DMS79 treated with DMSO at 0.1 percent for 48 hours (cell line): Measurements from ENCODE around the gene ADH1C.
"Not testable (repeated sequence)": the region's sequence is repeated elsewhere in the genome, so short reads cannot be mapped to it uniquely, and the experiment has no call there.

Source experiments
- DNase-seq: peaks from one replicate; lab custom pipeline; 2025; lab: John Stamatoyannopoulos, UW

The ADH1C gene

DNA sequence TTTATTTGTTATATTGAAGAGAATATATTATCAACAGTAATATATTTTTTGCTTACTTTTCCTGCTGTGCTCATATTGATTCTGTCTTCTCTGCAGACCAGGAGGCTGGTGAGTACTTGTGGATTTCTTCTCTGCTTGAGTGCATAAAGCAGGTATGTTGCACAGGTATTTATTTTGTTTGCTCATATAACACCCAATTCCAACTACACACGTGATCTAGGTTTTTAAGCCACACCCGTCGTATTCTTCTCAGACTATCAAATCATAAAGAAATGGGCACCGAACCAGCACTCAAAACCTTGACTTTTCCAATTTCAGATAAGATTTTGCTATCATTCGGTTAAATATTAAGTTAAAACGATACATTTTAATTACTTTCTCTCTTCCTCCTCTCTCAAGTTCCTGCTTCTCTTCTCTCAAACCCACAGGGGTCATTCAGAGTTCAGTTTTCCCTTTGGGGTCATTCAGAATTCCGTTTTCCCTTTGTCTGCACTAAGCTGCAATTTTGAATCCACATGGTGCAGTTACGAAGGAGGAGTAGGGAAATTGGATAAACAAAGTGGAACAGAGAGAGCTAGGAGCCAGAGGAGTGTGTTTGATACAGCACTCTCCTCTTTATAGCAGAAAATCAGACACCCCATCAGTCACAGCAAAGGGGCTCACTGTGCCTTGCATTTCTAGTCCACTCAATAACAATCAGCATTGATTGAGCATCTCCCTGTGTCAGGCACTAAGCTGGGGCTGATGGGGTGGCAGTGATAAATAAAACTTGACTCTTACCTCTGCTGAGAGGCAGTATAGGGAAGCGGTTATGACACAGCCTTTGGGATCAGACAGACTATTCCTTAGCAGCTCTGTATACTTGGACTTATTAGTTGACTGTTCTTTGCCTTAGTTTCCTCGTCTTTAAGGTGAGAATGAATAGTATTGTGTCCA, at the start of gene ADH1C:
Gene ADH1C, minus strand, starts transcription at position 145 of the 936 bp plus-strand sequence. Its CDS starts 71 bp downstream, at position 74.
- DNase-seq: no peak

DNA sequence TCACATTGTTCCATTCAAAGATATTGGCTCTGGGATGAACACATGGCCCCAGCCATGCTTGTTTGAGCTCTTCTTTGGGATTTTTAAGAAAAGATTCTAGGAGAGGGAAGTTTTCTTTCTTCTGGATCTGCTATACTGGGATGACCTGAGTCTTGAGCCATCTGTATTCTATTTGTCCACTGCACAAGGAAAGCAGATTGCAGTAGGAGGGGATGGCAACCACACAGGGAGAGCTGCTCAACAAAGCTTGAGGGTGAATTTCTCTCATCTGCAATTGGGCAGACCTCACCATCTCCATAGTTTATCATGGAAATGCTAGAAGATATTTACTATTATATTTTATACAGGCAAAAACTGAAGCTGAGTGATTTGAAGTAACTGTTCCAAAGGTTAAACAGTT, 48.3 kb upstream of the ADH1C start:
- no peak for DNase-seq

DNA sequence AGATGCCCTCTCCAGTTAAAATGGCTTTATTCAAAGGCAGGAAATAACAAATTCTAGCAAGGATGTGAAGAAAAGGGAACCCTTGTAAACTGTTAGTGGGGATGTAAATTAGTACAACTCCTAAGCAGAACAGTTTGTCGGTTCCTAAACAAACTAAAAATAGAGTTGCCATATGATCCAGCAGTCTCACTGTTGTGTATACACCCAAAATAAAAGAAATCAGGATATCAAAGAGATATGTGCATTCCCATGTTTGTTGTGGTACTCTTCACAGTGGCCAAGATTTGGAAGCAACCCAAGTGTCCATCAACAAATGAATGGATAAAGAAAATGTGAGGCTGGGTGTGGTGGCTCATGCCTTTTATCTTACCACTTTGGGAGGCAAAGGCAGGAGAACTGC, 46.5 kb upstream of the ADH1C start:
- no peak for DNase-seq

DNA sequence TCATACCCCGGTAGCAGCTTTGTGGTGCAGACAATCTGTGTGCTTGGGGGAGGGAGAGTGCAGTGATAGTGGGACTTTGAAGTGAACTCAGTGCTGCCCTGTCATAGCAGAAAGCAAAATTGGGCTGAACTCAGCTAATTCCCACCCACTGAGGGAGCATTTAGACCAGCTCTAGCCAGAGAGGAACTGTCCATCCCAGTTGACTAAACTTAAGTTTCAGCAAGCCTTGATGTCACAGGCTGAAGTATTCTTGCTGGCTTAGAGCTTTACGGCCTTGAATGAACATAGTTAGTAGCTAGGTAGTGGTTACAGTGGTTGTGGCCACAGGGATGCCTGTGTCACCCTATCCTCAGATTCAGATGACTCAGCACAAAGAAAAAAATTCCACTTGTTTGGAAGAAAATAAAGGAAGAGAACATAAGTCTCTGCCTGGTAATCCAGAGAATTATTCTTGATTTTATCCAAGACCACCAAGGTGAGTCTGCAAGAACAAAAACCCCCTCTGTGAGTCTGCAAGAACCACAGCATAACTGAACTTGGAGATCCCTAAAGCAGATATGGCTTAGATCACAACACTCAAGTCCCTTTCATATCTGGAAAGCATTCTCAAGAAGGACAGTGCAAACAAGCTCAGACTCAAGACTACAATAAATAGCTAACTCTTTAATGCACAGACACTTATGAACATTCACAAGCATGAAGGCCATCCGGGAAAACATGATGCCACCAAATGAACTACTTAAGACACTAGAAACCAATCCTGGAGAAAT, 43.2 kb upstream of the ADH1C start:
- DNase-seq: no peak

DNA sequence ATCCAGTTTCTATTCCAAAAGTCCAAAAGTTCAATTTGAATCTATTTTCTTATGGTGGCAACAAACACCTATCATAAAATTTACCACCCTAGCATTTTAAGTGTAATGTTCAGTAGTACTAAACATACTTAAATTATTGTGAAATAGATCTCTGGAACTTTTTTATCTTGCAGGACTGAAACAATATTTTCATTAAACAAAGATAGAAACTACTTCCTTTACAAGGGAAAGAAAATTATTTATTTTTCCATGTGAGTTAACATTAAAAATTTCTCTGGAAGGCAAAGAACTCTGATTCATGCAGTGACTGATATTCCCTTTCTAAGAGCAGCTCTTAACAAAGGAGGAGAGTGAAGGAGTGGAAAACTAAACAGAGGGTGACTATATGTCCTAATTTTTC, 42.4 kb upstream of the ADH1C start:
- DNase-seq: no peak

DNA sequence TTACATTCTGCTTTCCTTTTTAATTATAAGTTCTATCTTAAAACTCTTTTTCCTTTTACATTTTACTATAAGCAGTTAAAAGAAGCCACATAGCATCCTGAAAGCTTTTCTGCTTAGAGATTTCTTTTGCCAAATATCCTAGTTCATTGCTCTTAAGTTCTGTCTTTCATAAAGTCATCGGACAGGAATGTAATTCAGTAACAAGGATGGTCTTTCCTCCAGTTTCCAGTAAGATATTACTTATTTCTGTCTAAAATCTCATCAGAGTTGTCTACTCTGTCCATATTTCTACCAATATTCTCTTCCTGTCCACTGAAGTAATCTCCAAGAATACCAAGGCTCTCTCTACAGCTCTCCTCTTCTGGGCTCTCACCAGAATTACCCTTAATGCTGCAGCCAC, 37.5 kb upstream of the ADH1C start:
- no peak for DNase-seq

DNA sequence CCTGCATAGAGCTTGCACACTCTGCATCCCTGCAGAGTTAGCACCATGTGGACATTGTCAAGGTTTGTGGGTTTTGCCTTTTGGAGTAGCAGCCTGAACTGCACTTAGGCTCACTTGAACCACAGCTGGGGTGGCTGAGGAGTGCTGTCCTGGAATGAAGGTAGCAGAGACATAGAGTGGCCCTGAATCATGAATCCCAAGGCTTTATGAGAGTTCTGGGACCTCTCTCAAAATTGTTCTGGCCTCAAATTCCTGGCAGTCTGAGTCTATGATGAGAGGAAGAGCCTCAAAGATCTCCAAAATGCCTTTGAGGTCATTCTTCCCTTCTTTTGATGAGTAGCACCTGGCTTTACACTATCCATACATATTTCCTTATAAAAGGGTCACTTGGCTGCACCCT, 37.1 kb upstream of the ADH1C start:
- DNase-seq: no peak

DNA sequence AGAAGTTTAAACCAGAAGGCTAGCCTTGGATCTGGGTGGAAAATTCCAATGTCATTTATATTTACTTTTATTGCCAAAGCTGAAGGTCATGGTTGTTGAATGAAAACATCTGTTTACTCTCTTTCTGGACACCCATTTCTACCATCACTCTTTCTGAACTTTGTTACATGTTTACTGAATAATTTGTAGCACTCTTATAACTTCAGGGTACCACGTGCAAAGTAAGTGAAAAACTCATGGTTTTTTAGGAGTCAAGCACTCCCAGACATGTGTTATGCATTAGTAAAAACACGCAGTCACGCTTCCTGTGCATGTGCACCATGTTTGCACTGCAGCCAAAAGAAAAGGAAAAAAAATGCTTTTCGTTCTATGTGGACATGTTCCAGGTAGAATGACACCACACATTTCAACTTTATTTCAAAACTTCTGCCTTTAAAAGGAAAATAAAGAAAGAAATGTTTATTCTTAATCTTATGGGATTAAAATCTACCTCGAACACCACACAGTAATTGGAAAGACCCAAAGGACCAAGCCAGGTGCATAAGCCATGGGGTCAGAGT, 31.4 kb upstream of the ADH1C start:
- no peak for DNase-seq

DNA sequence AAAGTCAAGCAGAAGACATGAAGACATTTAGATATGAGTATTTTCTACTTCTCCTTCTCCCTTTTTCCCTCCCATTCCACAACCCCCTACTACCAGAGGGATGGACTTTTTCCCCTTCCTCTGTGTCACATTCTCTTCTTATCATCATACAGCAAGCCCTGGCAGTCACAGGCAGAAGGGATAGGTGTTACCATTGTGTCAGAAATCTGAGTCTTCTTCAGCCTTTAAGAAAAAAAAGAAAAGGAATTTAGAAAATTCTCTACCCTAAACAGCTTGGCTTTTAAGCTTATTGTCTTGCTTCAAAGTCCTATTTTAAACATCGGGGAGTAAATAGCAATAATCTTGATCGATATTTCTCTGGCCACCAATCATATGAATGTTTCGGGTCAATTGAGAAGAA, 30.9 kb upstream of the ADH1C start:
- no peak for DNase-seq

DNA sequence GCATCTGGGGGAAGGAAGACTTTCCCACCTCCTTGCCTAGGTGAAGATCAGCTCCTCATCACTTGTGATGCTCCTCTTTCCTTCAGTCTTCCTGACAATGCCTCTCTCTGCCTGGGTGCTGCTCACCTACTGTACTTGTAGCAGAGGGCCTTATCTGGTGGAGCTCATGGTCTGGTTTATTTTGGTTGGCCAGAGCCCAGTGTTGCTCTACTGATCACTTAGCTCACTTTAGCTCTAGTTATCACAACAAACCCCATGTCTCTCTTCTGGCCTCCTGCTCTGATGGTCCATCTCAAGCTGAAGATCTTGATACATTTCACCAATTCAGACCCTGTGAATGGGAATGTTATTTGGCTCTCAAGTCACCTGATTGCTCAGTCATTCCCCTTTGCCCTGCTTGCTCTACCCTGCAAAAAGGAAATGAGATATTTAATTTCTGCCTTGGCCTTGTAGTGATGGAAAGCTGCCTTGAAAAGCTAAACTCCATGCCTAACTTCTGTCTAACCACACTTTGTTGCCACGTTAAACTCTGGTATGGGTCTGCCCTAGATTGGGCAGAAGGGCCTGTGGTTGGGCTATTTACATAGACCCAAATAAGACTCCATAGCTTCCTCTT, 30.3 kb upstream of the ADH1C start:
- DNase-seq: no peak

DNA sequence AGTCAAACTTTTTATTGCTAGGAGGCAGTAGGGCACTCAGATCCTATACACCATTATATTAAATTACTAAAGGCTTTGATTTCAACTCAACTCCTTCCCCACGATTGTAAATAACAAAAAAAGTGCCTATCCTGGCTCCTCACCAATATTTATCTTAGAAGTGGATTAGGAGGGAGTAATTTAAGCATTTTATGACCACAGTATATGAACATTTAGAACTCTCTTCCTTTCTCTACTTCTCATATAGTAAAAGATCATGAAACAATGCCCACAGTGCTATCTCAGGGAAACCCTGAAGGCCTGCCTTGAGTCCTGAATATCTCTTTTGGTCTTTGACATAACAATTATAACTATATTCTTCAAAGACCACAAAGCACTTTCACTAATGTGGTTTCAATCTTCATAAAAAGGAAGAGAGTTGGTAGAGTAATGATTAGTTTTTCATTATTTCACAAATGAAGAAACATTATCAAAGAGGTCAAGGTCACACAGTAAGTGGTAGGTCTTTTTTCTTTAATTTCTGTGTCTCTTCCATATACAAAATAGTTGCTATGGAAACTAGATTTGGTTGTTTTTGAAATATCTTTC, 29.1 kb upstream of the ADH1C start:
- no peak for DNase-seq

DNA sequence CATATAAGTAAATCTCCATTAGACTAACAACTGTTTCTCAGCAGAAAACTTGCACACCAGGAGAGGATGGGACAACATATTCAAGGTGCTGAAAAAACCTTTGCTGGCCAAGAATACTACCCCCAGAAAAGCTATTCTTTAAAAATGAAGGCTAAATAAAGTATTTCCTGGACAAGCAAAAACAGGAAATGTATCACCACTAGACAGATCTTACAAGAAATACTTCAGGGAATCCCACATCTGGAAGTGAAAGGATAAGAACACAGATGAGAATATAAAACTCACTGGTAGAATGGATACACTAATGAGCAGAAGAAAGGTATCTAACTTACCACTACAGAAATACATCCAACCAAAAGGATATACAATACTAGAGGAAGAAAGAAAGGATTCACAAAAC, 27.0 kb upstream of the ADH1C start:
- DNase-seq: no peak

DNA sequence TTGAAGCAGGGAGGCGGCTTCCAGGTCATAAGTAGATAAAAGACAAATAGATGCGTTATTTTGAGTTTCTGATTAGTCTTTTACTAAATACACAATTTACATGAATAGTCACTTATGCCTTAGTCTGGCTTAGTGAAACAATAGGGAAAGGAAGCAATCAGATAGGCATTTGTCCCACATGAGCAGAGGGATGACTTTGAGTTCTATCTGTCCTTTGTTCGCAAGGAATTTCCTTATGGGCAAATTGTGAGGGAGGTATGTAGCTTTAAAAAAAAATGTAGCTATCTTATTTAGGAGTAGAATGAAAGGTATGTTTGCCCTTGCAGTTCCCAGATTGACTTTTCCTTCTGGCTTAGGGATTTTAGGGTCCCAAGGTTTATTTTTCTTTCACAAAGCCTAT, 26.3 kb upstream of the ADH1C start:
- no peak for DNase-seq

DNA sequence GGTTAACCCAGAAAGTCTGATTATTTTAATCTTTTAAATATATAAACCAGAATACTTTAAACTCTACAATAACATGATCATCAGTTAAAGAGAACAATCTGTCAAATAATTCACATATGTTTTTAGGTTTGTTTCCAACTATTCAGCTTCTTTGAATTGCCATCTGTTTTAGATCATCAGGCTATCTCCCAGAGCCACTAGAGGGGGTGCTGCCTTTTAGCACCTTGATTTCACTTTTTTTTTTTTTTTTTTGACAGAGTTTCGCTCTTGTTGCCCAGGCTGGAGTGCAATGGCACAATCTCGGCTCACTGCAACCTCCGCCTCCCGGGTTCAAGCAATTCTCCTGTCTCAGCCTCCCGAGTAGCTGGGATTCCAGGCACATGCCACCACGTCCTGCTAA, 24.8 kb upstream of the ADH1C start:
- DNase-seq: not testable (repeated sequence)

DNA sequence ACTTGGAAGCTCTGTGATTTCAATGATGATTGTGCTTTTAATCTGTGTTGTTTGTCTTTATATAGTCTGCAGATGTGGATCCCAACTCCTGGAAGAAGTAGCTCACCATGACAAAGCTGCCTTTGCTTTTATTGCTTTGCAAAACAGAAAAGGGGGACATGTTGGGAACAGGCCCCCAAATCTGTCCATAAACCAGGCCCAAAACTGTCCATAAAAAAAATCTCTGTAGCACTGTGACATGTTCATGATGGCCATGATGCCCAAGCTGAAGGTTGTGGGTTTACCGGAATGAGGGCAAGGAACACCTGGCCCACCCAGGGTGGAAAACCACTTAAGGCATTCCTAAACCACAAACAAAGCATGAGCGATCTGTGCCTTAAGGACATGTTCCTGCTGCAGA, 19.9 kb upstream of the ADH1C start:
- not testable (repeated sequence) for DNase-seq

DNA sequence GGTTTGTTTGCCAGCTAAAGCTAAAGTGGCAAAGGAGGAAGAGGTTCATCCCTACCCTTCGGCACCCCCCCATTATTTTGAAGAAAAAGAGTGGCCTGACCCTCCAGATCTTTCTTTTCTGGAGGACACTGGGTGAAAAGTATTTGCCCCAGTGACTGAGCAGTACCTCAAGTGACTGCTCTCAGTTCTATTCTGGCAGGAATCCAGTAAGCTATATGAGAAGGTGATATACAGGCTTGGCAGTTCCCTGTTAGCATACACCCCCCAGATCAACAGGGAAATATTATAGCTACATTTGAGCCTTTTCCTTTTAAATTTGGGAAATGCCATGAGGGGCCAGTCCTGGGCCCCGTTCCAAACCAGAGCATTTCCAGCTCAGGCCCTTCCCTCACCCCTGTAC, 15.3 kb upstream of the ADH1C start:
- DNase-seq: not testable (repeated sequence)

DNA sequence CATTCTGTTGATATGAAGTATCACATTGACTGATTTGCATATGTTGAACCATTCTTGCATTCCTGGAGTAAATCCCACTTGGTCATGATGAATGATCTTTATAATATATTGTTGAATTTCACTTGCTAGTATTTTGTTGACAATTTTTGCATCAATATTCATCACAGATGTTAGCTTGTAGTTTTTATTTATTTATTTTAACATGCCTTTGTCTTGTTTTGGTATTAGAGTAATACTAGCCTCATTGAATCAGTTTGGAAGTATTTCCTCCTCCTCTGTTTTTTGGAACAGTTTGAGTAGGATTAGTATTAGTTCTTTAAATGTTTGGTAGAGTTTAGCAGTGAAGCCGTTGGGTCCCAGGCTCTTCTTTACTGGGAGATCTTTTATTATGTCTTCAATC, 13.9 kb upstream of the ADH1C start:
- no peak for DNase-seq

DNA sequence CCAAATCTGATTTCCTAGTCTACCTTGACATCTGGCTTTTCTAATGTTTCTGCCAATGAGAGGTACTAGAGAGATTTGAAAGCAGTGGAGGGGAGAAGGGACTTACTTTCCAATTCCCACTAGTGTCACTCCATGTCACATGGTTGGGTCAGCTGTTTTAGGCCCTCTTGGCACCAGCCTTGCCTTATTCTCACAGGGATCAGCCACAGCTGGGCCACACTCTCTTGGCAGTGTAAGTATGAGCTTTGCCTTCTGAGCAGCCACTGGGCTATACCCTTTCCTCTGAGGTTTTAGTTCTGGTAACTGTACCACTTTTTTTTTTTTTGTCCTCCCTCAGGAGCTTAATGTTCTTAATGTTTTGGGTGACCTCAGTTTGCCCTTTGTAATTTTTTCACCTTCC, 10.2 kb upstream of the ADH1C start:
- no peak for DNase-seq

DNA sequence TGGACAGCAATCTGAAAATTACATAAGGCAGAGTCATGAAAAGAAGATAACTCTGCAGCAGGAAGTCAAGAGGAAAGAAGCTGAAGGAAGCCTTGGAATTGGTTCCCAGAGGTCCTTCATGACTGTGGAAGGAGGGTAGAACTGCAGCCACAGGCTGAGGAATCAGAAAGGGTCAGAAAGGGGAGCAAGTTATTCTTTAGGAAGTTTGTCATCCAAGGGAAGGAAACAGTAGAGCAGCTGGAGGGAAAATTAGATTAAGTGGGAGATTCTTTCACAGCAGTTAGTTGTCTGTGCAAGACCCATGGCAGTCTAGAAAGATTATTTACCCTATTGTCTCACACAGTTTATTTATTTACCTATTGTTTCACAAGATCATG, 9.3 kb upstream of the ADH1C start:
- no peak for DNase-seq

DNA sequence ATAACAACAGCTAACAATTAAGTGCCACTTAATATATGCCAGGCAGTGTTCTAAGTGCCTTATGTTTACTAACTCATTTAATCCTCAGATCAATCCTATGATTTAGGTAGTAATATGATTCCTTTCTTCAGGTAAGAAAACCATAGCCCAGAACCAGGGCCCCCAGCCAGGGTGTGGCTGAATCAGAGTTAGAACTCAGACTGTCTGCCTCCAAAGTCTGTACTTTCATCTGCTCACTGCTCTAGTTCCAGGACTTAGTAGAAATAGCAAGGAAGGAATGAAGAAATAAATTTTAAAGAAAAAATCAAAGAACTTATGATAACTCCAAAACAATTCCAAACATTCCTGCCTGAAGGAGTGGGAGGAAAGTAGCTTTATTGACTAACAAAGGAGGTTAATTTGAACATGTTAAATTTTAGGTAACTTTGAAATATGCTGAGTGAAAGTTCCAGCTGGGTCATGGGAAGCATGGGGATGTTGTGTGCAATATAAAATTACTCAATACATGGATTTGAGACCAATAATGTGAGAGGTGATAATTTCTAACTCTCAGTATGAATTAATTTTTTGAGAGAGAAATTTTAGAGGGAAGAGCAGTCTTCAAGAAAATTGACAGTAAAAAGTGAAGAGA, 8.8 kb upstream of the ADH1C start:
- DNase-seq: no peak

DNA sequence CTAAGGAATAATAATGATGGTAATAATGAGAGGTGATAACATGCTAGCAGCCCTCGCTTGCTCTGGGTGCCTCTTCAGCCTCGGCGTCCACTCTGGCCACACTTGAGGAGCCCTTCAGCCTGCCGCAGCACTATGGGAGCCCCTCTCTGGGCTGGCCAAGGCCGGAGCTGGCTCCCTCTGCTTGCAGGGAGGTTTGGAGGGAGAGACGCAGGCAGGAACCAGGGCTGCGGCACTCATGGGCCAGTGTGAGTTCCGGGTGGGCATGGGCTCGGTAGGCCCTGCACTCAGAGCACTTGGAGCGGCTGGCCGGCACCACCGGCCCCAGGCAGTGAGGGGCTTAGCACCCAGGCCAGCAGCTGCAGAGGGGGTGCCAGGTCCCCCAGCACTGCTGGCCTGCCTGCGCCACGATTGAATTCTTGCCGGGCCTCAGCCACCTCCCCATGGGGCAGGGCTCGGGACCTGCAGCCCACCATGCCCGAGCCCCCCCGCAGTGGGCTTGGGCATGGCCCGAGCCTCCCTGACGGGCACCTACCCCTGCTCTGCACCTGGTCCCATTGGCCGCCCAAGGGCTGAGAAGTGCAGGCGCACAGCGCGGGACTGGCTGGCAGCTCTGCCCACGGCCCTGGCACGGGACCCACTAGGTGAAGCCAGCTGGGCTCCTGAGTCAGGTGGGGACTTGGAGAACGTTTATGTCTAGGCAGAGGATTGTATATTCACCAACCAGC, 7.1 kb upstream of the ADH1C start:
- DNase-seq: no peak
